GM21723 (cell line): ENCODE results near the gene MACROD1.

Experiments
- ATAC-seq: cut with Tn5 transposase; IDR thresholded peaks from one replicate; pipeline ENCODE4 v1.9.1; 2021; ENCODE audit warnings: mild to moderate bottlenecking, moderate library complexity; ENCODE audit not compliant: unreplicated experiment

The MACROD1 gene

DNA sequence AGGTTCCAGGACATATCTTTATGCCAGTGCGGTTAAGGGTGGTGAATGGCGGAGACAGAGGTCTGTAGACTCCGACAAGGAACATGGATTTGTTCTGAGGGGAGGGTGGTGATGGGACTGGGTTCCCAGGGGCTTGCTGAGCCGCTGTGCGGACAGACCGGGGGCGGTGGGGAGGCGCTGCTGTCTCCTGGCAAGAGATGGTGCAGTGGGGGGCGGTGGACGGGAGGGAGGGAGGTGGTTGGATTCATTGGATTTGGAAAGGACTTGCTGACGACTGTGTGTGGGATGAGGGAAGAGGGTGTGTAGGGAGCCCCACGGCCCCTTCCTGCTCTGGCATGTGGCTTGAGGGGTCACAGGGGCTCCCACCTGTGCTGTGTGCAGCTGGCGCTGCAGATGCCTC, 87.0 kb downstream of the MACROD1 start:
- ATAC-seq: no peak

- ATAC-seq: no peak
Observed at GRCh38 chr11:64078284-64078683, 87.6 kb downstream of the MACROD1 start.

GRCh38 chr11:64077607-64078006, 88.3 kb downstream of the MACROD1 start:
- no peak for ATAC-seq

- no peak for ATAC-seq
Observed at GRCh38 chr11:64076758-64077157, 89.2 kb downstream of the MACROD1 start.

DNA sequence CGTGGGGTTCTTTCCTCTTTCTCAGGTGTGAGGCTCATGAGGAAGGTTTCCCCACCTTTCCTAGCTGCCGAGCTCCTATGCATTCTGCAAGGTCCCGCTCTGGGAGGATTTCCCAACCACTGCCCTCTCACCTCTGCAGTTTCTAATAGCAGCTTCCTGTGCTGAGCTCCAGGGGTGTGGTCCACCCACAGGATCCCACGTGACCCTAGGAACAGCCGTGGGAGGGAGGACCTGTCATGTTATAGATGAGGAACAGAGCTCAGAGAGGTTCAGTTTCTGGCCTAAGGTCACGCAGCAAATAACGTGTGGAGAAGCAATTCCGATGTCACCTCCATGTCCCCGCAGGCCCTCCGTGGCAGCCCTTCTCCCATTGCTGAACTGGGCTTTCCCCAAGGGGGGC, 91.7 kb downstream of the MACROD1 start:
- no peak for ATAC-seq

GRCh38 chr11:64073542-64073941, 92.4 kb downstream of the MACROD1 start:
- no peak for ATAC-seq

- ATAC-seq: no peak
Observed at GRCh38 chr11:64072871-64073270, 93.0 kb downstream of the MACROD1 start.

DNA sequence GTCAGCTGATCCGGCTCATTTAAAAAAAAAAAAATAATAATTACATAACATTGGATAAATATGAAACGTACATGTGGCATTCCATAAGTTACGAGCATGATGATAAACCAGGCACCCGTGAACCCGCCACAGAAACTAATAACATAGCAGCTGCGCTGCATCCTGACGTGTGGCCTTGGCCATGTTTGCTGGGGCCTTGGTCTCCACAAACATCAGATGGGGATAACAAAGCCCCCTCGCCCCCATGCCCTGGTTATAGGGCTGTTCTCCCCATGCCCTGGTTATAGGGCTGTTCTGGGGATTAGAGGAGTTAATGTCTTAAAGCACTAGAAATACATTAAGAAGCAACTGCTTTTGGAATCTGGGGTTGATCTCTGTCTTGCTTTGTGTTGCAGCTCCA, 93.5 kb downstream of the MACROD1 start:
- ATAC-seq: no peak

DNA sequence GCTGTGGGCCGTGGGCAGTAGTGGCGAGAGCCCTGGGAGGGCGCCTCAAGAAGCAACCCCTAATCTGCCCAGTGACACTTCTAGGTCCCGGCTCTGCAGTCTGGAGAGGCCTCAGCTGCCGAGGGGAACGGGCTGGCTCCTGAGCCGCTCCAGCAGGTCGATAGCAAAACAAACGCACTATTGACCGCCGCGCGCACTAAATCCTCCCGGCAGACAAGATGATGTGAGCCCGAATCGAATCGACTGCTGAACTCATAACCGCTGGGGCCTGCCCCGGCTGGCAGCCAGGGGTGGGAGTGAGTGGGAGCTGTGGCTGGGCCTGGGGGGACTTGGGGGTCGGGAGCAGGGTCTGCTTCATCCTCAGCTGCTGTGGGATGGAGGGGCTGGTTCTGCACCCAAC, 94.1 kb downstream of the MACROD1 start:
- no peak for ATAC-seq

DNA sequence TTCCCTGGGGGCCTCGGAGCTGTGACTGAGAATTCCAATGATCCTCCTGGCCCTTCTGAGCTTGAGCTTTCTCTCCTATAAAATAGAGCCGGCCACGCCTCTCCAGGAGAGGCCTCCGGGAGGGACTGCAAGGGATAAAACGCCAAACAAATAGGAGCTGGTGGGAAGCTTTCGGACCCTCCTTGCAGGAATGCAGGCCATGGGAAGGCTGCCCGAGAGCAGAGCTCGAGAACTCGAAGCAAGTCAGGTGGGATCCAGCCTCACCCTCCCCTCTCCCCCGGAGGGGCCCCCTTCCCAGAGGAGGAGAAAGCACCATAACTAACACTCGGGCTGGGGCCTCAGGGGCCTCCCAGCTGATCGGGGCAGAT, 95.6 kb downstream of the MACROD1 start:
- ATAC-seq: no peak

DNA sequence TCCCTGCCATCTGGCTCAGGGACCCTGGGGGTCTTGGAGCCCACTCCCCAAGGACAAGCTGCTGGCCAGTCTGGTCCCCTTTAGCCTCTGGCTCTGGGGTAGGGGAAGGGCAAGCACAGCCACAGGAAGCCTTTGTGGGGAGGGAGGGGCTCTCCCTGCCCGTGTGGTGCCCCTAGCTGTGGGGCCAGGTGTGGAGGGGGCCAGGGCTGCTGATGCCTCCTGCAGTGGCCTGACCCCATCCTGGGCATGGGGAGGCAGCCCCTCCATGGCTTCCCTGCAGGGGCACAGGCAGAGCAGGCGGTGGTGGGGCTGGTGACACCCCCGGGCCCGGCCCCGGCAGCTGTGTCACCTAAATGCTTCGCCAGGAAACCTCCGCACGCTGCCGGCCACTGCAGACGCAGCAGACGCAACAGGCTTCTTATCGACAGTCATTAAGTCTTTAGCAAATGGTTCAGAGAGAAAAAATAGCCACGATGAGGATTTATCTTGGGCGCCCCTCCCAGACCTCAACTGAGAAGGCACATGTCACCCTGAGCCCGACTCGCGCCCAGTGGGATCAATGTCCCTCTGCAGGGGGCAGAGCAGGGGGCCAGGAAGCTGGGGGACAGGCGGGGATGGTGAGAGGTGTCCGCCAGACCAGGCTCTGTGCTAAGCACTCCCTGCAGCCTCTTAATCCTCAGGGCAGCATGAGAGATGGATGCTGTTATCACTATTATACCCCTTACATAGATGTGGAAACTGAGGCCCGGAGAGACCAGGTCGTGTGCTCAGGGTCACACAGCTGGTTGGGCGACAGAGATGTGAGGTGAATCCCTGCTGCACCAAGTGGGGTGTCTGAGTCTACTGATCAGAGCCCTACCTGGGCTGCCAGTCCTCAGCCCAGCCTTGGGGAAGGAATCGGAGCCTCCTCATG, 96.3 kb downstream of the MACROD1 start:
- no peak for ATAC-seq

GRCh38 chr11:64068705-64069400, 97.1 kb downstream of the MACROD1 start:
- no peak for ATAC-seq

- ATAC-seq: no peak
Observed at GRCh38 chr11:64067230-64067993, 98.5 kb downstream of the MACROD1 start.

- no peak for ATAC-seq
Observed at GRCh38 chr11:64065712-64066111, 100.2 kb downstream of the MACROD1 start.

DNA sequence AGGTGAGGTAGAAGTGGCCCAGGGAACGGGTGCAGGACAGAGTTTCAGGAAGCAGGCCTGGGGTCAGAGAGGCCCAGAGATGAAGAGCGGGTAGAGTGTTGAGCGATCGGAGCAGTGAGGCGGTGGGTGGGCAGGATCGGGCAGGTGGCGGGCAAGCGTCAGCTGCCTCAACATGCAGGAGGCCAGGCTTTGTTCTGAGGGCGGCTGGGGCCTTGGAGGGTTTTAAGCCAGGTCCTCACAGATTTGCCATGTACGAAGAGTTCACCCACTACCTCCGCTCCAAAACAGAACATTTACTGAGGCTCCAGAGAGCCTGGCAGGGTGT, 100.8 kb downstream of the MACROD1 start:
- ATAC-seq: no peak

GRCh38 chr11:64064374-64065140, 101.4 kb downstream of the MACROD1 start:
- ATAC-seq: no peak

DNA sequence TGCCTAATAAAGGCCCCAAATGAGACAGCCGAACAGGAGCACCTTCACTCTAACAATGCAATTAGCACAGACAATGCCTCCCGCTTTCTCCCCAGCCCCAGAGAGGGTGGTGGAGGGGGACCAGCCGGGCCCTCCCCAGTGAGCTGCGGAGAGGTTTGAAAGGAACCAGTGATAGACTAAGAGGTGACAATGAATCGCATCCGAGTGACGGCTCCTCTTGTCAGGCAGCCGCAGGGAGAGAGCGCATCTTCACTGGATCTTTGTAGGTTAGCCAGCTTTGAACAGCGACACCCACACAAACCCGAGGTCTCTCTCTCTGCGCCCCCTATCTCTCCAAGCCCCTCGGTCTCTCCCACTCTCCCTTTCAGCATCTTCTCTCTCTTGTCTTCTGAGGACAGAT, 102.1 kb downstream of the MACROD1 start:
- ATAC-seq: no peak

DNA sequence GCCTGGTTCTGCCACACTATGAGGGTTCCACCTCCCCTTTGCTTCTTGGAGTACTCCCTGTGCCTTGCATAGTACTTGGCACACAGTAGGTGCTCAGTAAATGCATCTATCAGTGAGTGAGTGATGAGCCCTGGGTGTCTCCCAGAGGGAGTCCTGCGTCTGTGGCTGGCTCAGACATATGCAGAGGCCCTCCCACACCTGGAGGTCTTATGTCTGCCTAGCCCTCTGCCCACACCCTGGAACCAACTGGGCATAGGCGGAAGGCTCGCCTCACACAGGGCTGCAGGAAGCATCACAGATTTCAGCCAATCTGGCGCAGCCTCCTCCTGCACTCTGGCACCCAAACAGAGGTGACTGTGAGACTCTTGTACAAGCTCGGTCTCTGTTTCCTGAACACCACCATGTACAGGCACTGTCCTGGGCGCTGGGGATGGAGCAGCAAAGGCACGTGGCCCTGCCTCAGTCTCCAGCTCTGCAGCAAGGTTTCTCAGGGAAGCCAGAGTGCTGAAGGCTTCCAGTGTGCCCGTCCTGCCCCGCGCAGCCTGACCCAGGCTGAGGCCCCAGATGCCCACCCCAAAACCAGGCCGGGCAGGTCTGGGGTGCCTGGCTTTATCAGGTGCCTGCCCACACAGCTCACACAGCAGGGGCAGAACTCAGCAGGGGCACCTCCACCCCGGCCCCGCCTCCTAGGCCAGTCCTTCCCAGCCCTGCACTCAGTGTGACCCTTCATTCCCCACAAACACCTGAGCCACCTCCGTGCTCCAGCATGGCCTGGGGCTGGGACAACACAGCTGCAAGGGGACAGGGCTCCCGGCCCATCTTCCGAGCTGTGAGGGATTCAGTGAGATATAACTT, 103.5 kb downstream of the MACROD1 start:
- no peak for ATAC-seq

DNA sequence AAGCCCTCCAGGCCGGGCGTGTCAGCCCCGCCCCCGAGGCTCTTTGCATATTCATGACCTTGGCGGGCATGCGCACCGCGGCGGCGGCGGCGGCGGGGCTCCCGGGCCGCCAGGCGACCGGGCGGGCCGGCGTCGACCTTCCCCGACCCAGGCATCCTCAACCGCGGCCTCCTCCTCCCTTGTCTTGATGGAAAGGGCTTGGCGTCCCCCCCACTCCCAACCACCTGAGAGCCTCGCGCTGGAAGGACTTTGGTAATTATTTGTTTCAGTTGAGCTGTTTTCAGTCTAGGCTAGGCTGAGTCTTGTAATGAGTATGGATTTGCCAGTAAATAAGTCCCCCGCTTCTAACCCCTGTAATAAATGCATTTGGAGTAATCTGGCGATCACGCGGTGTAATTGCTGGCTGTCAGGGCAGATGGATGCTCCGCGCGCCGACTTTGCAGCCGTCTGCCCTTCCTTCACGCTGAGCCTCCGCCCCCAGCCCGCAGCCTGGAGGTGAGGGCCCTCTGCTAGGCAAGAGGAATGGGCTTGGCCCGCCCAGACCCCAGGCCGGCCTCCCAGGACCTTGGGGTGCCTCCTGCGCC, 105.0 kb downstream of the MACROD1 start:
- no peak for ATAC-seq
